Stimulated activated naive CD8-positive, alpha-beta T cell treated with anti-CD3 and anti-CD28 coated beads, Interleukin-15, Interleukin-2, amounts not matched to agents 100 ng/mL and 50 ng/mL, for 24 hours (primary cell): ENCODE results near the gene SMIM36.
"Not testable (repeated sequence)": the region's sequence is repeated elsewhere in the genome, so short reads cannot be mapped to it uniquely, and the experiment has no call there.

ENCODE experiments used
- H3K27ac Mint-ChIP-seq: one replicate; pipeline ENCODE4 v1.8.0; 2021; ENCODE audit warnings: mild to moderate bottlenecking, mixed read lengths
- H3K27me3 Mint-ChIP-seq: one replicate; pipeline ENCODE4 v1.8.0; 2021; ENCODE audit warnings: mixed read lengths
- H3K36me3 Mint-ChIP-seq: one replicate; pipeline ENCODE4 v1.8.0; 2021; ENCODE audit warnings: low read depth, mixed read lengths
- H3K4me1 Mint-ChIP-seq: one replicate; pipeline ENCODE4 v1.8.0; 2021; ENCODE audit warnings: low read depth, mixed read lengths
- H3K4me3 Mint-ChIP-seq: one replicate; pipeline ENCODE4 v1.8.0; 2021; ENCODE audit warnings: mild to moderate bottlenecking, mixed read lengths
- H3K9me3 Mint-ChIP-seq: one replicate; pipeline ENCODE4 v1.8.0; 2021; ENCODE audit warnings: mixed read lengths

Gene SMIM36

DNA sequence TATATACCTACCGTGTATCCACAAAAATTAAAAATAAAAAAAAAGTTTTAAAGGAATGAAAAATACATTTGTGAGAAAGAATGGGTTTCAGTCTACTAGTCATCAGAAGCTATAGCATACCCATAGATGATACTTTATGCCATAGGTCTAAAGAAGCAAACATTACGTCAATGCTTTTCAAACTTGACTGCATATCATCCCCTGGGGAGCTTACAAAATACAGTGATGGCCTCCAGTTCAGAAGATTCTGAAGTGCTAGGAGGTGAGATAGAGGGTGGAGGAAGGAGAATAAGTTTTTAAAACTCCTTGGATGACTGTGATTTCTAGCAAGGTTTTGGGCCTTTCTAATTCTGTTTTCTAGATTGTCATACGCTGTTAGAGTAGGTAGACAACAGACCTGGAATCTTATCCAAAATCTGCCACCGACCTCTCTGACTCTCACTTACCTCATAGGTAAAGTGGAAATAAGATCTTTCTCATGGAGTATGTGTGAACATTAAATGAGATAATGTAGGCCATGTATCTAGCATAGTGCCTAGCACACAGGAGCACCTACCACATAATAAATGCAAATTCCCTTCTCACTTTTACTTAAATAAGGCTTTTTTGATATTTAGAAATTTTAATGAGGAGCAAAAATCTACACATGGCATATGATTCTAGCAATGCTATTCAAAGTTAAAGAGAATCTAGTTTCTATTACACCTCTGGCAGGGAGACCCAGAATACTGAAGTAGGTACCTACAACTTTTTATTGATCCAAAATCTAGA lies 102.0 kb downstream of the SMIM36 start:
- no peak overlapping the region for H3K4me3 Mint-ChIP-seq
- peaks cover 7% of the 10 kb centered on the region for H3K4me1 Mint-ChIP-seq
- H3K27me3 Mint-ChIP-seq, result no peaks in the 10 kb centered on the region
- no peaks in the 10 kb centered on the region for H3K9me3 Mint-ChIP-seq
- H3K36me3 Mint-ChIP-seq, result peaks cover 77% of the 10 kb centered on the region
- no peak overlapping the region for H3K27ac Mint-ChIP-seq

DNA sequence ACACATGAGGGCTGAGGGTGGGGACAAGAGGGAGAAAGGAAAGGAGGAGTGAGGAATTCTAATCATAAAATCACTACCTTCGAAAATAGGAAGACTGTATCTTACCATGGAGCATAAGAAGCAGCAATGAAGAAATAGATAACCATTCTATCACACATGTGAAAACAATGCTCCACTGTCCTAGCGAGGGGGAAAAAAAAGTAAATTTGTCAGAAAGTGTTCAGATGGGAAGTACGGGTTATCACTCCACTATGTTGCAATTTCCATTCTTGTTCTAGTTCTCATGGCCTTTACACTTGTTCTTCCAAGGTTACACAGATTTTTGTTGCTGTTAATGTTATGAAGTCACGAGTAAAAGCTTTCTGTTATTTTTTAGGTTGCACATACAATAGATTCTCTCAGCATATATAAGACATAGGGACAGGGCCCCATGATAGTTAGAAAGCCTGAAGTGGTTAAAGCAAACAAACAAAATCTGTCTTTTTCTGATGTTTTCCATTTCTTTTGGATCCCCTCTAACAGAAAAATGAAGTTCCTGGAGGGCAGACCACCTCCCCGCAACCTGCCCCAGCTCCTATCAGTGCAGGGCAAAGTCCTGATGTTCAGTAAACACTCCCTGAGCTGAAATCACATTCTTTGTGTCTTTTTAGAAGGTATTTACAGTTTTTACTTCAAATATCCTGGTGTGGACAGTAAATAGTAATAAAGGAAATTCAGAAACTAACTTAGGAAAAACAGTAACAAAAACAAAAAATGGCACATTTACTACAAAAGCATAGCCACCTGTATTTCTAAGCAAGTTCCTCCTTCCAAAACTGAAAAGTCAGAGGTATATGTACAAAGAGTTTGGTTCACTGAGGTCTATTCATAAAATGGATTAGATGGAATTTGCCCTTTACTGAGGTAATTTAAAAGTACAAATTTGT lies 103.3 kb downstream of the SMIM36 start:
- Mint-ChIP-seq H3K9me3 (no peaks in the 10 kb centered on the region), H3K4me3 (no peak overlapping the region), H3K4me1 (no peaks in the 10 kb centered on the region), H3K27me3 (no peaks in the 10 kb centered on the region), H3K36me3 (peaks cover 79% of the 10 kb centered on the region), H3K27ac (no peak overlapping the region)

DNA sequence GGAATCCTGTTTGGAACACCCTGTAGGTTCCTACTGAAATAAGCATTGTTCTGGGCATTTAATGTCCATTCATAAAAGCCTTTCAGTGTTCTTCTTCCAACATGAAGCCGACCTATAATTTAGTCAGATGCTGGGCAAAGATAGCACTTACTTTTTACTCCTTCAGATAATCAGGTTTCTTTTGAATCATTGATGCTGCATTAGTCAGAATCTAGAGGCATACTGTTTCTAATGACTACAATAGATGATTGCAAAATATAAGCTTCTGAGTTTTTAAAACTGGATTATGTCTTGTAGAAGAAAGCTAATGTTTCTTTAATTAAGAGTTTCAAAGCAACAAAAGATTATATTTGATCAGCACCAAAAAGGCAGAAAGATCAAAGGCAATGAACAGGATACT lies 105.7 kb downstream of the SMIM36 start:
- H3K4me1 Mint-ChIP-seq, result no peaks in the 10 kb centered on the region
- no peaks in the 10 kb centered on the region for H3K9me3 Mint-ChIP-seq
- H3K27me3 Mint-ChIP-seq, result no peaks in the 10 kb centered on the region
- no peak overlapping the region for H3K4me3 Mint-ChIP-seq
- no peak overlapping the region for H3K27ac Mint-ChIP-seq
- H3K36me3 Mint-ChIP-seq, result peaks cover 73% of the 10 kb centered on the region

GRCh38 chr17:55404197-55404596 lies 107.1 kb downstream of the SMIM36 start:
- H3K4me1 Mint-ChIP-seq, H3K4me3 Mint-ChIP-seq, H3K27me3 Mint-ChIP-seq, H3K27ac Mint-ChIP-seq, H3K9me3 Mint-ChIP-seq: not testable (repeated sequence)
- peaks cover 70% of the 10 kb centered on the region for H3K36me3 Mint-ChIP-seq

- Mint-ChIP-seq H3K36me3 (peaks cover 62% of the 10 kb centered on the region), H3K4me3 (no peak overlapping the region), H3K9me3 (no peaks in the 10 kb centered on the region), H3K27me3 (no peaks in the 10 kb centered on the region), H3K27ac (no peak overlapping the region), H3K4me1 (no peaks in the 10 kb centered on the region)
Observed at GRCh38 chr17:55402374-55402773, 108.9 kb downstream of the SMIM36 start.
